DOHH2 (cell line): ENCODE results near the gene TLCD2.

Experiments used
- H3F3A ChIP-seq: fragments of 200-600 bp; sonication (generic), shearing (Covaris generic); 2 replicates; pipeline ENCODE4 v1.6.0; 2016; ENCODE audit warnings: antibody characterized with exemption, mild to moderate bottlenecking; ENCODE audit not compliant: control insufficient read depth, insufficient read depth
- H3K27ac ChIP-seq: fragments of 200-600 bp; sonication (generic); 2 replicates; pipeline ENCODE4 v1.5.1; 2014; ENCODE audit warnings: low read depth, mild to moderate bottlenecking, low read length, moderate library complexity
- H3K27me3 ChIP-seq: fragments of 200-600 bp; sonication (generic); 2 replicates; pipeline ENCODE4 v1.6.1; 2014; ENCODE audit warnings: mild to moderate bottlenecking, low read length, mixed read lengths; ENCODE audit not compliant: control insufficient read depth
- H3K36me3 ChIP-seq: fragments of 200-600 bp; sonication (generic); 2 replicates; pipeline ENCODE4 v1.6.1; 2014; ENCODE audit warnings: mild to moderate bottlenecking, low read length, moderate library complexity, mixed read lengths; ENCODE audit not compliant: control insufficient read depth
- H3K4me1 ChIP-seq: fragments of 200-600 bp; sonication (generic); 2 replicates; pipeline ENCODE4 v1.6.1; 2014; ENCODE audit warnings: mild to moderate bottlenecking, low read length, mixed read lengths; ENCODE audit not compliant: control insufficient read depth
- H3K4me2 ChIP-seq: fragments of 200-600 bp; sonication (generic); 2 replicates; pipeline ENCODE4 v1.6.0; 2014; ENCODE audit warnings: mild to moderate bottlenecking, low read length, moderate library complexity
- H3K4me3 ChIP-seq: fragments of 200-600 bp; sonication (generic); 2 replicates; pipeline ENCODE4 v1.5.1; 2014; ENCODE audit warnings: mild to moderate bottlenecking, low read length, mixed read lengths
- H3K79me2 ChIP-seq: fragments of 200-600 bp; sonication (generic); 2 replicates; pipeline ENCODE4 v1.6.1; 2014; ENCODE audit warnings: mild to moderate bottlenecking, low read length, mixed read lengths; ENCODE audit not compliant: control insufficient read depth
- H3K9me2 ChIP-seq: fragments of 200-600 bp; sonication (generic); replicated peaks from 2 replicates; pipeline ENCODE4 v1.6.1; 2014; ENCODE audit warnings: mild to moderate bottlenecking, low read length, mixed read lengths; ENCODE audit not compliant: control insufficient read depth
- H3K9me3 ChIP-seq: fragments of 200-600 bp; sonication (generic); 2 replicates; pipeline ENCODE4 v1.6.1; 2014; ENCODE audit warnings: antibody characterized with exemption, low read length, mixed read lengths; ENCODE audit not compliant: control insufficient read depth, insufficient read depth
- H4K20me1 ChIP-seq: fragments of 200-600 bp; sonication (generic); 2 replicates; pipeline ENCODE4 v1.6.0; 2014; ENCODE audit warnings: low read depth, mild to moderate bottlenecking, antibody characterized with exemption, low read length, moderate library complexity; ENCODE audit not compliant: control insufficient read depth, insufficient read depth
- CTCF ChIP-seq: fragments of 200-600 bp; sonication (generic); IDR thresholded peaks from one replicate; pipeline ENCODE4 v1.5.1; 2014; ENCODE audit warnings: antibody characterized with exemption, mild to moderate bottlenecking, low read depth, low read length; ENCODE audit not compliant: poor library complexity, severe bottlenecking
- EZH2phosphoT487 ChIP-seq: fragments of 200-600 bp; sonication (generic); IDR thresholded peaks from 2 replicates; pipeline ENCODE4 v1.6.1; 2017; ENCODE audit warnings: borderline replicate concordance, mild to moderate bottlenecking, antibody characterized with exemption, low read length, moderate library complexity, mixed read lengths

TLCD2 gene

GRCh38 chr17:1720856-1721386 is 10.7 kb upstream of the TLCD2 start:
- H3K27me3 ChIP-seq: no peaks in the 10 kb centered on the region
- H3K79me2 ChIP-seq: peaks cover 12% of the 10 kb centered on the region
- peaks cover 31% of the 10 kb centered on the region for H3F3A ChIP-seq
- H3K4me3 ChIP-seq: peak overlapping the region; percentile 56
- no peaks in the 10 kb centered on the region for H3K9me2 ChIP-seq
- H3K27ac ChIP-seq: peak overlapping the region; percentile 95
- peaks cover 69% of the 10 kb centered on the region for H3K4me1 ChIP-seq
- H3K9me3 ChIP-seq: no peaks in the 10 kb centered on the region
- peaks cover 8% of the 10 kb centered on the region for H3K36me3 ChIP-seq
- H4K20me1 ChIP-seq: no peaks in the 10 kb centered on the region
- H3K4me2 ChIP-seq: peak overlapping the region; percentile 63
- peak; percentile 98 for TF ChIP-seq CTCF
- no peak for TF ChIP-seq EZH2phosphoT487

GRCh38 chr17:1718362-1719165 is 8.4 kb upstream of the TLCD2 start:
- Histone ChIP-seq H3K27me3 (peaks cover 20% of the 10 kb centered on the region), H3K36me3 (no peaks in the 10 kb centered on the region), H3F3A (peaks cover 29% of the 10 kb centered on the region), H3K79me2 (no peaks in the 10 kb centered on the region), H3K4me2 (no peak overlapping the region), H3K9me3 (no peaks in the 10 kb centered on the region), H3K4me3 (no peak overlapping the region), H3K9me2 (no peaks in the 10 kb centered on the region), H3K4me1 (peaks cover 73% of the 10 kb centered on the region), H3K27ac (no peak overlapping the region), H4K20me1 (no peaks in the 10 kb centered on the region)
- TF ChIP-seq CTCF: no peak
- TF ChIP-seq EZH2phosphoT487: no peak

- Histone ChIP-seq H3K4me2 (peak overlapping the region; percentile 93), H4K20me1 (no peaks in the 10 kb centered on the region), H3K27ac (peak overlapping the region; percentile 82), H3K4me3 (peak overlapping the region; percentile 80), H3K27me3 (peaks cover 27% of the 10 kb centered on the region), H3K9me2 (no peaks in the 10 kb centered on the region), H3K9me3 (no peaks in the 10 kb centered on the region), H3K4me1 (peaks cover 60% of the 10 kb centered on the region), H3F3A (peaks cover 16% of the 10 kb centered on the region), H3K36me3 (no peaks in the 10 kb centered on the region), H3K79me2 (no peaks in the 10 kb centered on the region)
- no peak for TF ChIP-seq CTCF
- no peak for TF ChIP-seq EZH2phosphoT487
Observed at GRCh38 chr17:1716912-1717695, 6.9 kb upstream of the TLCD2 start.
